HL-60 (cell line): ENCODE measurements around the gene GRIN1.

Source experiments
- GABPA ChIP-seq: IDR thresholded peaks from 2 replicates; pipeline ENCODE4 v1.6.1; 2012; ENCODE audit warnings: low read depth
- POLR2AphosphoS5 ChIP-seq: IDR thresholded peaks from 2 replicates; pipeline ENCODE4 v1.6.1; 2012; ENCODE audit warnings: low read depth
- TF ChIP-seq, protein P1 (sequence below): IDR thresholded peaks from 2 replicates; pipeline ENCODE4 v1.6.1; 2012; ENCODE audit warnings: low read depth; ENCODE audit not compliant: insufficient replicate concordance
- TF ChIP-seq, protein P2 (sequence below): IDR thresholded peaks from one replicate; pipeline ENCODE4 v1.5.1; 2011; ENCODE audit warnings: low read length, control low read depth, inconsistent platforms; ENCODE audit not compliant: insufficient read depth

DNA sequence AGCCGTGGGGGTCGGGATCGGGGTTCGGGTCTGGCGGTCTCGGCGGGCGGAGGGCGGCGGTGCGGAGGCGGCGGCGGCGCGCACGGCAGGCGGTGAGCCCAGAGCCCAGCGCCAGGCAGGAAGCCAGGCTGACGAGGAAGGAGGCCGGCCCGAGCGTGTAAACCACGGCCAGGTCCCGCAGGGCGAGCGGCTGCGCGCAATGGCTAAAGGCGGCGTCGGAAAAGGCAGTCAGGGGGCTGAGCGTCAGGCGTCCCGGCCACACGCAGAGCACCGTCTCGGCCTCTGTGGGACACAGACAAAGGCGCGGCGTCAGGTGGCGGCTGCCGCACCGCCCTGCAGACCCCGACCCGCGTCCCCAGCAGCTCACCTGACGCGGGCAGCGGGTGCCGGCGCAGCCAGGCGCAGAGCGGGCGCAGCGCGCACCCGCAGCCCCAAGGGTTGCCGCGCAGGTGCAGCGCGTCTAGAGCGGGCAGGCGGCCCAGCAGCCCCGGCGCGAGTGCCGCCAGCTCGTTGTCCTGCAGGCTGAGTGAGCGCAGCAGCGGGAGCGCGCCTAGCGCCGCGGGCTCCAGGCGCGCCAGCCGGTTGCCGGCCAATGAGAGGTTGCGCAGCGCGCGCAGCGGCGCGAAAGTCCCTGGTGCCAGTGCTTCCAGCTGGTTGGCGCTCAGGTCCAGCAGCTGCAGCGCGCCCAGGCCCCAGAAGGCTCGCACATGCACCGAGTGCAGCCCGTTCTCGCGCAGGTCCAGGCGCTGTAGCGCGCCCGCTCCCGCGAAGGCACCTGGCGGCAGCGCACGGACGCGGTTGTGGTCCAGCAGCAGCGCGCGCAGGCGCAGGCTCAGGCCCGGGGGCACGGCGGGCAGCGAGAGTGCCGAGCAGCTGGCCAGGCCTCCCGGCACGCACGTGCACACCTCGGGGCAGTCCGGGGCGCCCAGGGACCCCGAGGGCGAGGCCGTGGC is 30.2 kb downstream of the GRIN1 start:
- TF ChIP-seq, protein P1, sequence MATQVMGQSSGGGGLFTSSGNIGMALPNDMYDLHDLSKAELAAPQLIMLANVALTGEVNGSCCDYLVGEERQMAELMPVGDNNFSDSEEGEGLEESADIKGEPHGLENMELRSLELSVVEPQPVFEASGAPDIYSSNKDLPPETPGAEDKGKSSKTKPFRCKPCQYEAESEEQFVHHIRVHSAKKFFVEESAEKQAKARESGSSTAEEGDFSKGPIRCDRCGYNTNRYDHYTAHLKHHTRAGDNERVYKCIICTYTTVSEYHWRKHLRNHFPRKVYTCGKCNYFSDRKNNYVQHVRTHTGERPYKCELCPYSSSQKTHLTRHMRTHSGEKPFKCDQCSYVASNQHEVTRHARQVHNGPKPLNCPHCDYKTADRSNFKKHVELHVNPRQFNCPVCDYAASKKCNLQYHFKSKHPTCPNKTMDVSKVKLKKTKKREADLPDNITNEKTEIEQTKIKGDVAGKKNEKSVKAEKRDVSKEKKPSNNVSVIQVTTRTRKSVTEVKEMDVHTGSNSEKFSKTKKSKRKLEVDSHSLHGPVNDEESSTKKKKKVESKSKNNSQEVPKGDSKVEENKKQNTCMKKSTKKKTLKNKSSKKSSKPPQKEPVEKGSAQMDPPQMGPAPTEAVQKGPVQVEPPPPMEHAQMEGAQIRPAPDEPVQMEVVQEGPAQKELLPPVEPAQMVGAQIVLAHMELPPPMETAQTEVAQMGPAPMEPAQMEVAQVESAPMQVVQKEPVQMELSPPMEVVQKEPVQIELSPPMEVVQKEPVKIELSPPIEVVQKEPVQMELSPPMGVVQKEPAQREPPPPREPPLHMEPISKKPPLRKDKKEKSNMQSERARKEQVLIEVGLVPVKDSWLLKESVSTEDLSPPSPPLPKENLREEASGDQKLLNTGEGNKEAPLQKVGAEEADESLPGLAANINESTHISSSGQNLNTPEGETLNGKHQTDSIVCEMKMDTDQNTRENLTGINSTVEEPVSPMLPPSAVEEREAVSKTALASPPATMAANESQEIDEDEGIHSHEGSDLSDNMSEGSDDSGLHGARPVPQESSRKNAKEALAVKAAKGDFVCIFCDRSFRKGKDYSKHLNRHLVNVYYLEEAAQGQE = no peak
- TF ChIP-seq, protein P2, sequence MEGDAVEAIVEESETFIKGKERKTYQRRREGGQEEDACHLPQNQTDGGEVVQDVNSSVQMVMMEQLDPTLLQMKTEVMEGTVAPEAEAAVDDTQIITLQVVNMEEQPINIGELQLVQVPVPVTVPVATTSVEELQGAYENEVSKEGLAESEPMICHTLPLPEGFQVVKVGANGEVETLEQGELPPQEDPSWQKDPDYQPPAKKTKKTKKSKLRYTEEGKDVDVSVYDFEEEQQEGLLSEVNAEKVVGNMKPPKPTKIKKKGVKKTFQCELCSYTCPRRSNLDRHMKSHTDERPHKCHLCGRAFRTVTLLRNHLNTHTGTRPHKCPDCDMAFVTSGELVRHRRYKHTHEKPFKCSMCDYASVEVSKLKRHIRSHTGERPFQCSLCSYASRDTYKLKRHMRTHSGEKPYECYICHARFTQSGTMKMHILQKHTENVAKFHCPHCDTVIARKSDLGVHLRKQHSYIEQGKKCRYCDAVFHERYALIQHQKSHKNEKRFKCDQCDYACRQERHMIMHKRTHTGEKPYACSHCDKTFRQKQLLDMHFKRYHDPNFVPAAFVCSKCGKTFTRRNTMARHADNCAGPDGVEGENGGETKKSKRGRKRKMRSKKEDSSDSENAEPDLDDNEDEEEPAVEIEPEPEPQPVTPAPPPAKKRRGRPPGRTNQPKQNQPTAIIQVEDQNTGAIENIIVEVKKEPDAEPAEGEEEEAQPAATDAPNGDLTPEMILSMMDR = no peak
- TF ChIP-seq POLR2AphosphoS5 (no peak), GABPA (no peak)
